OCI-LY7 (cell line): ENCODE results near the gene HCN1.

Experiments used
- CTCF ChIP-seq: fragments of 200-600 bp; sonication (generic); conservative IDR thresholded peaks from 2 replicates; pipeline ENCODE4 v1.5.1; 2014; ENCODE audit warnings: mild to moderate bottlenecking, antibody characterized with exemption, low read length, moderate library complexity, mixed read lengths
- EZH2phosphoT487 ChIP-seq: fragments of 200-600 bp; sonication (generic); IDR thresholded peaks from 2 replicates; pipeline ENCODE4 v1.6.1; 2018; ENCODE audit warnings: low read depth, borderline replicate concordance, mild to moderate bottlenecking, mixed run types, antibody characterized with exemption, low read length, moderate library complexity, mixed read lengths

GRCh38 chr5:45279109-45279508 lies 417.1 kb downstream of the HCN1 start:
- TF ChIP-seq CTCF (no peak), EZH2phosphoT487 (no peak)
